Gastrocnemius medialis (tissue), 4 donors: Measurements from ENCODE around the gene OCA2.

Experiments used
- CTCF ChIP-seq, 5 experiments: fragments of 450-650 bp in 3 of 5; fragments of 200-600 bp in 2 of 5; sonication (generic) in 2 of 5; IDR thresholded peaks in 4 of 5; conservative IDR thresholded peaks in 1 of 5; 1 replicate in 4 of 5; 2 replicates in 1 of 5; pipeline ENCODE4 v1.5.1; 2016 to 2019; ENCODE audit warnings: antibody characterized with exemption in 5 of 5, mild to moderate bottlenecking in 3 of 5, moderate library complexity in 3 of 5
- POLR2A ChIP-seq, 2 donors: fragments of 450-650 bp; IDR thresholded peaks; one replicate each; pipeline ENCODE4 v1.6.1; 2017; ENCODE audit warnings: antibody characterized with exemption in 2 of 2, mild to moderate bottlenecking in 2 of 2, moderate library complexity in 2 of 2

GRCh38 chr15:27782125-27782524, 317.0 kb downstream of the OCA2 start:
- TF ChIP-seq POLR2A (IDR thresholded peaks at IDR 0.05) (no peak), CTCF (IDR thresholded peaks at IDR 0.05 in 4 of 5, conservative IDR thresholded peaks at IDR 0.05 in 1 of 5) (no peak)
